Measurements from ENCODE around the gene AFMID. TPM values are rescaled to one million over a fixed set of nuclear protein-coding genes. Genes with fewer than 3 reads are reported as not detected.
A peak's percentile ranks its signal among the peaks of the same experiment; 100 is the strongest.

AFMID gene
- total and polyA plus RNA-seq, 2 of the 13 experiments (the other 11 are each of a cell fraction or from before 2014, with no cell fraction given): 249 to 270 TPM

DNA sequence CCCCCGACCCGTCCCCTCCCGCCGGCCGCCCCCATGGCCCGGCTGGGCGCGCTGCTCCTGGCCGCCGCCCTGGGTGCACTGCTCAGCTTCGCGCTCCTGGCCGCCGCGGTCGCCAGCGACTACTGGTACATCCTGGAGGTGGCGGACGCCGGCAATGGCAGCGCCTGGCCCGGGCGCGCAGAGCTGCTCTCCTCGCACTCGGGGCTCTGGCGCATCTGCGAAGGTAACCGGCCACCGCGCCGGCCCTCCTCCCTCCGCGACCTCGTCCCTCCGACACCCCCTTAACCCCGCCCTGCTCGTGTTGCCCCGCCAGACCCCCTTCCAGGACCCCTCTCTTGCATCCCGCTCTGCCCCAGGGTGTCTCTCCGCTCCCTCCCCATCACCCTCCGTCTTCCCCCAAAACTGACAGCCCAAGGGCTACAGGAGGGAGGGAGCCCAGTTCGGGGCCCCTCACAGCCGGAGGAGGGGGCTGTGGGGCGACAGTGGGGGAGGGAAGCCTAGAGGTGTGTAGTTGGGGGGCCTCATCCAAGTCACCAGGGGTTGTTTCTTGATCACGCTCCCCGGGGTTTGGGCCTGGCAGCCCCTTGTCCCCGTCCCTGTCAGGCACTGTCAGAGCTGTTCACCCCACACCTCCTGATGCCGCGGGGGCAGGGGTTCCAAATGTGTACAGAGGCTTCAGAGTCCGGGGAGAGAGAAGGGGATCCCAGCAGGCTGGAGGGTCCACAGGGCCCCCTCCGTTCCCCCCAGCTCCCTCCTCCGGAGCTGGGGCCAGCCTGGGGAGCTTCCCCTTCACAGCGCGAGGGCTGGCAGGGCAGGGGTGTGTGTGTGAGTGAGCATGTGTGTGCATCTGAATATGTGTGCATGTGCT is 45.1 kb downstream of the AFMID start (continued):
- TF ChIP-seq ZNF180 (CRISPR knock-in tag; IDR thresholded peaks at IDR 0.05; ENCODE audit: borderline replicate concordance, low read depth) (no peak), FOSL2 (CRISPR knock-in tag; IDR thresholded peaks at IDR 0.05) (no peak)
- TF ChIP-seq, protein P1, sequence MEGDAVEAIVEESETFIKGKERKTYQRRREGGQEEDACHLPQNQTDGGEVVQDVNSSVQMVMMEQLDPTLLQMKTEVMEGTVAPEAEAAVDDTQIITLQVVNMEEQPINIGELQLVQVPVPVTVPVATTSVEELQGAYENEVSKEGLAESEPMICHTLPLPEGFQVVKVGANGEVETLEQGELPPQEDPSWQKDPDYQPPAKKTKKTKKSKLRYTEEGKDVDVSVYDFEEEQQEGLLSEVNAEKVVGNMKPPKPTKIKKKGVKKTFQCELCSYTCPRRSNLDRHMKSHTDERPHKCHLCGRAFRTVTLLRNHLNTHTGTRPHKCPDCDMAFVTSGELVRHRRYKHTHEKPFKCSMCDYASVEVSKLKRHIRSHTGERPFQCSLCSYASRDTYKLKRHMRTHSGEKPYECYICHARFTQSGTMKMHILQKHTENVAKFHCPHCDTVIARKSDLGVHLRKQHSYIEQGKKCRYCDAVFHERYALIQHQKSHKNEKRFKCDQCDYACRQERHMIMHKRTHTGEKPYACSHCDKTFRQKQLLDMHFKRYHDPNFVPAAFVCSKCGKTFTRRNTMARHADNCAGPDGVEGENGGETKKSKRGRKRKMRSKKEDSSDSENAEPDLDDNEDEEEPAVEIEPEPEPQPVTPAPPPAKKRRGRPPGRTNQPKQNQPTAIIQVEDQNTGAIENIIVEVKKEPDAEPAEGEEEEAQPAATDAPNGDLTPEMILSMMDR (CRISPR knock-in tag; IDR thresholded peaks at IDR 0.05): peak; percentile 30

GRCh38 chr17:78232859-78233173 is 45.7 kb downstream of the AFMID start:
- peaks cover 17 to 76% of the 10 kb centered on the region in 2 experiments for H3K27me3 ChIP-seq (ENCODE audit: control insufficient read depth in 1 of 2, insufficient read depth in 2 of 2, low read length in 2 of 2)
- no peaks in the 10 kb centered on the region for H3K9me3 ChIP-seq (ENCODE audit: low read length)
- no peaks in the 10 kb centered on the region for H3K79me2 ChIP-seq (ENCODE audit: insufficient read depth, low read length)
- no peak overlapping the region for H2AFZ ChIP-seq (ENCODE audit: low read length)
- H3K9ac ChIP-seq (ENCODE audit: insufficient read depth, low read depth, low read length): no peak overlapping the region
- in situ Hi-C loops (cut with HindIII; ENCODE audit: extremely low pct_ligation_motif_present, low pct_unique_long_range_greater_than_20kb) (no loop called here), intact Hi-C loops (cut with micrococcal nuclease; ENCODE audit: unreplicated experiment) (no loop called here)
- H3K27ac ChIP-seq (ENCODE audit: extremely low read length, insufficient read depth, low read length): no peak overlapping the region
- FAIRE-seq: no peak
- no peak overlapping the region for H3K4me3 ChIP-seq (replicated peaks in 1 of 3; ENCODE audit: insufficient read depth in 1 of 3, low read depth in 2 of 3, low read length in 3 of 3)
- TF ChIP-seq, protein P2, sequence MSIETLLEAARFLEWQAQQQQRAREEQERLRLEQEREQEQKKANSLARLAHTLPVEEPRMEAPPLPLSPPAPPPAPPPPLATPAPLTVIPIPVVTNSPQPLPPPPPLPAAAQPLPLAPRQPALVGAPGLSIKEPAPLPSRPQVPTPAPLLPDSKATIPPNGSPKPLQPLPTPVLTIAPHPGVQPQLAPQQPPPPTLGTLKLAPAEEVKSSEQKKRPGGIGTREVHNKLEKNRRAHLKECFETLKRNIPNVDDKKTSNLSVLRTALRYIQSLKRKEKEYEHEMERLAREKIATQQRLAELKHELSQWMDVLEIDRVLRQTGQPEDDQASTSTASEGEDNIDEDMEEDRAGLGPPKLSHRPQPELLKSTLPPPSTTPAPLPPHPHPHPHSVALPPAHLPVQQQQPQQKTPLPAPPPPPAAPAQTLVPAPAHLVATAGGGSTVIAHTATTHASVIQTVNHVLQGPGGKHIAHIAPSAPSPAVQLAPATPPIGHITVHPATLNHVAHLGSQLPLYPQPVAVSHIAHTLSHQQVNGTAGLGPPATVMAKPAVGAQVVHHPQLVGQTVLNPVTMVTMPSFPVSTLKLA (IDR thresholded peaks at IDR 0.05): peak; percentile 82
- no peak for TF ChIP-seq ZNF136 (CRISPR knock-in tag; IDR thresholded peaks at IDR 0.05; ENCODE audit: low read depth)
- ATAC-seq: no peak
- no peaks in the 10 kb centered on the region for H3K36me3 ChIP-seq (replicated peaks in 1 of 2; ENCODE audit: control insufficient read depth in 1 of 2, insufficient read depth in 2 of 2, low read length in 2 of 2)
- 39% methylated on average over 2 of the region's 2 CpGs for WGBS (ENCODE audit: low lambda C conversion rate)
- DNase-seq (ENCODE audit: low spot score): no peak
- POLR2A ChIA-PET: interaction anchor here (1.3 kb wide), 1 partner anchor 8 kb away, joined by 6 read pairs; no protein-coding TSS in a partner anchor
- CTCF ChIA-PET (ENCODE audit: low intra/inter-chr PET ratio, low total read pairs): no interaction called here
- no TSS peak for BruUV-seq (replicated peaks)
- H3K4me2 ChIP-seq (ENCODE audit: low read depth, low read length): no peak overlapping the region
- H4K20me1 ChIP-seq (ENCODE audit: insufficient read depth, low read length): no peaks in the 10 kb centered on the region
- H3K4me1 ChIP-seq (ENCODE audit: insufficient read depth, low read length): peaks cover 37% of the 10 kb centered on the region

Measured in HepG2 (cell line).